GM21528 (cell line): ENCODE results near the gene DMRTB1.

Experiments
- ATAC-seq: cut with Tn5 transposase; IDR thresholded peaks from one replicate; pipeline ENCODE4 v1.9.1; 2021; ENCODE audit warnings: mild to moderate bottlenecking, moderate library complexity; ENCODE audit not compliant: unreplicated experiment, low FRiP score

The DMRTB1 gene

GRCh38 chr1:53484705-53485477 is 25.7 kb downstream of the DMRTB1 start:
- no peak for ATAC-seq

- no peak for ATAC-seq
These were observed 26.5 kb downstream of the DMRTB1 start for GRCh38 chr1:53485478-53486394.

GRCh38 chr1:53486395-53487026 is 27.3 kb downstream of the DMRTB1 start:
- no peak for ATAC-seq

- ATAC-seq: no peak
These were observed 31.2 kb downstream of the DMRTB1 start for GRCh38 chr1:53490351-53490750.

GRCh38 chr1:53495633-53496345 is 36.6 kb downstream of the DMRTB1 start:
- ATAC-seq: no peak

GRCh38 chr1:53498555-53499131 is 39.4 kb downstream of the DMRTB1 start:
- no peak for ATAC-seq

- ATAC-seq: no peak
These were observed 40.3 kb downstream of the DMRTB1 start for GRCh38 chr1:53499257-53500203.

- ATAC-seq: no peak
These were observed 41.2 kb downstream of the DMRTB1 start for GRCh38 chr1:53500204-53501064.

- ATAC-seq: no peak
These were observed 42.1 kb downstream of the DMRTB1 start for GRCh38 chr1:53501065-53502005.

- no peak for ATAC-seq
These were observed 43.6 kb downstream of the DMRTB1 start for GRCh38 chr1:53502641-53503432.

- ATAC-seq: no peak
These were observed 44.4 kb downstream of the DMRTB1 start for GRCh38 chr1:53503433-53504217.

- ATAC-seq: no peak
These were observed 45.7 kb downstream of the DMRTB1 start for GRCh38 chr1:53504901-53505300.

GRCh38 chr1:53505401-53505800 is 46.2 kb downstream of the DMRTB1 start:
- no peak for ATAC-seq

GRCh38 chr1:53505891-53506290 is 46.7 kb downstream of the DMRTB1 start:
- ATAC-seq: no peak

GRCh38 chr1:53506355-53507050 is 47.3 kb downstream of the DMRTB1 start:
- ATAC-seq: no peak
